Measurements from ENCODE around the gene TBP. TPM values are rescaled to one million over a fixed set of nuclear protein-coding genes. Genes with fewer than 3 reads are reported as not detected.

Gene TBP
- total and polyA plus RNA-seq, 2 experiments from 2014 or later = 13.4 to 24.6 TPM

GRCh38 chr6:170516783-170517616 is 37.2 kb upstream of the TBP start:
- Histone ChIP-seq H3K9me2 (ENCODE audit: insufficient read depth) (no peaks in the 10 kb centered on the region), H3K4me2 (ENCODE audit: unreplicated experiment) (peak overlapping the region; percentile 59), H3K27me3 (replicated peaks; ENCODE audit: insufficient read depth) (0 out of 2 replicates have a peak, but pooled peaks cover 10% of the 10 kb centered on the region), H4K20me1 (ENCODE audit: insufficient read depth) (no peaks in the 10 kb centered on the region), H3K9ac (0 out of 2 replicates have a peak overlapping the region, but pooled peaks have one; percentile 10), H3K4me1 (ENCODE audit: insufficient read depth) (no peaks in the 10 kb centered on the region), H3K79me2 (ENCODE audit: insufficient read depth) (no peaks in the 10 kb centered on the region), H3K36me3 (ENCODE audit: low read depth) (no peaks in the 10 kb centered on the region), H2AFZ (peak overlapping the region; percentile 81), H3K27ac (no peak overlapping the region), H3K4me3 (peak overlapping the region; percentile 33; the same call in 1 of the 2 replicates), H3F3A (ENCODE audit: insufficient read depth) (no peaks in the 10 kb centered on the region), H3K9me3 (ENCODE audit: low read depth) (no peaks in the 10 kb centered on the region)
- no peak for TF ChIP-seq EZH2 (IDR thresholded peaks at IDR 0.05; ENCODE audit: insufficient read depth, poor library complexity, severe bottlenecking)
- no peak for TF ChIP-seq EZH2phosphoT487 (IDR thresholded peaks at IDR 0.05; ENCODE audit: insufficient read depth, low read depth)
- in situ Hi-C loops (cut with MboI) = no loop called here
- WGBS, 2 experiments (ENCODE audit: low coverage in 1 of 2, low lambda C conversion rate in 2 of 2, missing lambda C conversion rate in 2 of 2) = 0 to 8% methylated on average over 4 of the region's 4 CpGs
- DNase-seq = peak; percentile 87

DNA sequence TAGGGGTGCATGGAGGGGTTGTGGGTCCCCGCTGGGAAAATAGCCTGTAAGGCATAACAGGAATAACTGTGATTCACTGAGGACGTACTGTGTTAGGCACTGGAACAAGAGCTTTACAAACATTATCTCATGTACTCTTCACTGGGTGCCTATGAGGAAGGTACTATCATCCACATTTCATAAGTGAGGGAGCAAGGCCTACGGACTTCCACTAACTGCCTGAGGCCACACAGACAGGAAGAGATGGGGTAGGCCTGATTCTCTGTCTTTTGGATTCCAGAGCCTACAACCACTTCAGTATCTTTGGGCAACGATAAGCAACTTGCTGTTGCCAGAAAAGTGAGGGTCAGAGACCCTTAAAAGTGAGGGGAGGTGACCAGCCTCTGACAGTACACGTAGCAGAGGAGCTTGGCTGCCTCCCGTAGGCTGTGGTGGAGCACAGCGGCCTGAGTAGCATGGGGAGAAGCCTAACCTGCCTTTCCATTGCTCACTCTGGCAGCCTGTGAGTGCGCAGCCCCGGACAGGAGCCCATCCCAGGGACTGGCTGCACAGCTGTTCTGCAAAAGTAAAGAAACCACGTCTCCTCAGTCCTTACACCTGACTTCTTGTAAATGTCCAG is 31.5 kb upstream of the TBP start:
- in situ Hi-C loops (cut with MboI) = loop anchor here (10.0 kb wide), 1 partner anchor 728 kb away; no protein-coding TSS in a partner anchor
- H3K36me3 ChIP-seq (ENCODE audit: low read depth) = no peaks in the 10 kb centered on the region

GRCh38 chr6:170523256-170524171 is 30.7 kb upstream of the TBP start:
- H4K20me1 ChIP-seq (ENCODE audit: insufficient read depth) = no peaks in the 10 kb centered on the region
- no peak overlapping the region for H3K9ac ChIP-seq
- 0 out of 2 replicates have a peak, but pooled peaks cover 7% of the 10 kb centered on the region for H3K27me3 ChIP-seq (replicated peaks; ENCODE audit: insufficient read depth)
- no peaks in the 10 kb centered on the region for H3K4me1 ChIP-seq (ENCODE audit: insufficient read depth)
- H3K9me2 ChIP-seq (ENCODE audit: insufficient read depth) = no peaks in the 10 kb centered on the region
- no peak for DNase-seq
- TF ChIP-seq EZH2phosphoT487 (IDR thresholded peaks at IDR 0.05; ENCODE audit: insufficient read depth, low read depth) (no peak), EZH2 (IDR thresholded peaks at IDR 0.05; ENCODE audit: insufficient read depth, poor library complexity, severe bottlenecking) (no peak)
- no peak overlapping the region for H3K4me3 ChIP-seq
- in situ Hi-C loops (cut with MboI) = loop anchor here (10.0 kb wide), 1 partner anchor 729 kb away; no protein-coding TSS in a partner anchor
- H2AFZ ChIP-seq = no peak overlapping the region
- no peak overlapping the region for H3K27ac ChIP-seq
- no peaks in the 10 kb centered on the region for H3K79me2 ChIP-seq (ENCODE audit: insufficient read depth)
- no peak overlapping the region for H3K4me2 ChIP-seq (ENCODE audit: unreplicated experiment)
- H3K36me3 ChIP-seq (ENCODE audit: low read depth) = no peaks in the 10 kb centered on the region
- H3F3A ChIP-seq (ENCODE audit: insufficient read depth) = no peaks in the 10 kb centered on the region
- 72% methylated on average over 9 of the region's 9 CpGs for WGBS, 2 experiments (ENCODE audit: low coverage in 1 of 2, low lambda C conversion rate in 2 of 2, missing lambda C conversion rate in 2 of 2)
- no peaks in the 10 kb centered on the region for H3K9me3 ChIP-seq (ENCODE audit: low read depth)

More for the DNA sequence above, 31.5 kb upstream of the TBP start:
- 72 to 77% methylated on average over 10 of the region's 10 CpGs for WGBS, 2 experiments (ENCODE audit: low coverage in 1 of 2, low lambda C conversion rate in 2 of 2, missing lambda C conversion rate in 2 of 2)
- Histone ChIP-seq H4K20me1 (ENCODE audit: insufficient read depth) (no peaks in the 10 kb centered on the region), H3K9me2 (ENCODE audit: insufficient read depth) (no peaks in the 10 kb centered on the region), H3K4me2 (ENCODE audit: unreplicated experiment) (no peak overlapping the region), H3K9ac (no peak overlapping the region), H3K27me3 (replicated peaks; ENCODE audit: insufficient read depth) (0 out of 2 replicates have a peak, but pooled peaks cover 10% of the 10 kb centered on the region), H2AFZ (no peak overlapping the region), H3K27ac (no peak overlapping the region), H3K9me3 (ENCODE audit: low read depth) (no peaks in the 10 kb centered on the region), H3K79me2 (ENCODE audit: insufficient read depth) (no peaks in the 10 kb centered on the region), H3K4me3 (no peak overlapping the region), H3K4me1 (ENCODE audit: insufficient read depth) (no peaks in the 10 kb centered on the region), H3F3A (ENCODE audit: insufficient read depth) (no peaks in the 10 kb centered on the region)
- peak; percentile 34 for DNase-seq
- TF ChIP-seq EZH2phosphoT487 (IDR thresholded peaks at IDR 0.05; ENCODE audit: insufficient read depth, low read depth) = no peak
- TF ChIP-seq EZH2 (IDR thresholded peaks at IDR 0.05; ENCODE audit: insufficient read depth, poor library complexity, severe bottlenecking) = no peak

DNA sequence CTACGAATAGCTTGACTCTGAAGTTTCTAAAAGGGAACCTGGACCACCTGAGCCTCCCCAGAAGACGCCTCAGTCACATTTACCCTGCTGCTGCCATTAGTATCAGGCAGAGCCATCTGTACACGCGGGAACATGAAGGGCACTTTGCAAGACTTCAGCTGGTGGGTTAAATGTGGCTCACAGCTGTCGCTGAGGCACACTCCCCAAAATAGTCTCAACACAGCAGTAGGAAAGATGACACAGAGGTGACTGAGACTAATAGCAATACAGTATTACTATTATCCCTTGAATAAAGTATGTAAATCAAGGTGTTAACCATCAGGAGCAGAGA is 30.0 kb upstream of the TBP start:
- no peak overlapping the region for H3K4me3 ChIP-seq
- no peaks in the 10 kb centered on the region for H3F3A ChIP-seq (ENCODE audit: insufficient read depth)
- in situ Hi-C loops (cut with MboI) = loop anchor here (10.0 kb wide), 1 partner anchor 729 kb away; no protein-coding TSS in a partner anchor
- TF ChIP-seq EZH2 (IDR thresholded peaks at IDR 0.05; ENCODE audit: insufficient read depth, poor library complexity, severe bottlenecking) (no peak), EZH2phosphoT487 (IDR thresholded peaks at IDR 0.05; ENCODE audit: insufficient read depth, low read depth) (no peak)
- H3K9me2 ChIP-seq (ENCODE audit: insufficient read depth) = no peaks in the 10 kb centered on the region
- no peaks in the 10 kb centered on the region for H3K79me2 ChIP-seq (ENCODE audit: insufficient read depth)
- no peak overlapping the region for H3K9ac ChIP-seq
- DNase-seq = no peak
- H2AFZ ChIP-seq = no peak overlapping the region
- H3K4me1 ChIP-seq (ENCODE audit: insufficient read depth) = no peaks in the 10 kb centered on the region
- H4K20me1 ChIP-seq (ENCODE audit: insufficient read depth) = no peaks in the 10 kb centered on the region
- H3K4me2 ChIP-seq (ENCODE audit: unreplicated experiment) = no peak overlapping the region
- 0 out of 2 replicates have a peak, but pooled peaks cover under 1% of the 10 kb centered on the region for H3K27me3 ChIP-seq (replicated peaks; ENCODE audit: insufficient read depth)
- no peaks in the 10 kb centered on the region for H3K9me3 ChIP-seq (ENCODE audit: low read depth)
- 65 to 77% methylated on average over 5 of the region's 5 CpGs for WGBS, 2 experiments (ENCODE audit: low coverage in 1 of 2, low lambda C conversion rate in 2 of 2, missing lambda C conversion rate in 2 of 2)
- no peaks in the 10 kb centered on the region for H3K36me3 ChIP-seq (ENCODE audit: low read depth)
- no peak overlapping the region for H3K27ac ChIP-seq

Measured in GM23248 (cell line).